GM18909 (cell line): Measurements from ENCODE around the gene FXYD2.

Experiments used
- ATAC-seq: cut with Tn5 transposase; IDR thresholded peaks from one replicate; pipeline ENCODE4 v1.9.1; 2021; ENCODE audit warnings: mild to moderate bottlenecking; ENCODE audit not compliant: unreplicated experiment, poor library complexity

Gene FXYD2

GRCh38 chr11:117771197-117771596 is 53.3 kb downstream of the FXYD2 start:
- no peak for ATAC-seq

DNA sequence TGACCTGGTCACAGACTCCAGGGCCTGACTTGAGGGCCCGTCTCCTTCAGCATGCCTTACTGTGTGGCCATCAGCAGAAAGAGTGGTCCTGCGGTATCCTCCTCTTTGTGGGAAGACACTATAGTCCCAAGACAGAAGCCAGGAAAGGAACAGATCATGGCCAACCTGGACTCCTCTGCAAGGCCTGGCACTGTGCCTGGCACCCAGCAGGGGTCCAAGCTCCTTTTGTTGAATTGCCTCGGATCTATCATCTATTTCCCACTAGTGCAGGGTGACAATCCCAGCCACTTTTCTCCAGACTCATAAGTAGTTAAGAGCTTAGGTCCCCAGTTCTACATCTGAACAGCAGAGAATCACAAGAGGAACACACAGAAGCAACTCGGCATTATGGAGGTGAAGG is 54.5 kb downstream of the FXYD2 start:
- no peak for ATAC-seq
